GM18951 (cell line): ENCODE data around the gene PPAN.

Source experiments
- POLR2A ChIP-seq: IDR thresholded peaks from 4 replicates; pipeline ENCODE4 v1.6.1; 2011; ENCODE audit warnings: mild to moderate bottlenecking; ENCODE audit not compliant: insufficient read length, insufficient read depth; ENCODE audit errors: extremely low read depth
- in situ Hi-C: fragments of 300-500 bp; cut with MboI; formaldehyde crosslinking; loops from one replicate; pipeline ENCODE4 v1.12.0; 2022; ENCODE audit warnings: low sequenced_read_pairs, mixed read lengths, inconsistent platforms; ENCODE audit not compliant: unreplicated experiment

Gene PPAN

GRCh38 chr19:10100163-10100785, 5.9 kb upstream of the PPAN start:
- in situ Hi-C loops, result no loop called here

GRCh38 chr19:10102787-10103236, 3.4 kb upstream of the PPAN start:
- in situ Hi-C loops, result no loop called here
- TF ChIP-seq POLR2A, result no peak

More at GRCh38 chr19:10100163-10100785, 5.9 kb upstream of the PPAN start:
- no peak for TF ChIP-seq POLR2A

- in situ Hi-C loops, result no loop called here
- TF ChIP-seq POLR2A, result no peak
These were observed 2.0 kb upstream of the PPAN start for GRCh38 chr19:10104130-10104513.

GRCh38 chr19:10104665-10105508, 1.3 kb upstream of the PPAN start:
- TF ChIP-seq POLR2A, result peak; percentile 47
- in situ Hi-C loops, result no loop called here

GRCh38 chr19:10105509-10106099, 558 bp upstream of the PPAN start:
- no peak for TF ChIP-seq POLR2A
- in situ Hi-C loops, result no loop called here

GRCh38 chr19:10107254-10107653, 1.1 kb downstream of the PPAN start:
- TF ChIP-seq POLR2A, result no peak
- in situ Hi-C loops, result no loop called here

- TF ChIP-seq POLR2A, result no peak
- in situ Hi-C loops, result no loop called here
These were observed 1.7 kb downstream of the PPAN start for GRCh38 chr19:10107817-10108367.

GRCh38 chr19:10109528-10109927, 3.4 kb downstream of the PPAN start:
- in situ Hi-C loops, result no loop called here
- no peak for TF ChIP-seq POLR2A

GRCh38 chr19:10110076-10110971, 4.2 kb downstream of the PPAN start:
- no peak for TF ChIP-seq POLR2A
- in situ Hi-C loops, result no loop called here

GRCh38 chr19:10110972-10111317, 4.8 kb downstream of the PPAN start:
- TF ChIP-seq POLR2A, result no peak

GRCh38 chr19:10111405-10111811, 5.2 kb downstream of the PPAN start, which contains the start of gene P2RY11:
Gene P2RY11, plus strand, starts transcription at chr19:10111693. Its CDS starts 29 bp downstream, at chr19:10111722.
- TF ChIP-seq POLR2A, result peak; percentile 38
- in situ Hi-C loops, result no loop called here

More at GRCh38 chr19:10110972-10111317, 4.8 kb downstream of the PPAN start:
- in situ Hi-C loops, result no loop called here

GRCh38 chr19:10112037-10112761, 6.0 kb downstream of the PPAN start:
- in situ Hi-C loops, result no loop called here
- no peak for TF ChIP-seq POLR2A

GRCh38 chr19:10112895-10113591, 6.9 kb downstream of the PPAN start:
- peak; percentile 45 for TF ChIP-seq POLR2A
- in situ Hi-C loops, result no loop called here
